GM18498 (cell line): Measurements from ENCODE around the gene COL20A1.

Experiments used
- ATAC-seq: cut with Tn5 transposase; IDR thresholded peaks from one replicate; pipeline ENCODE4 v1.9.1; 2021; ENCODE audit warnings: mild to moderate bottlenecking, moderate library complexity; ENCODE audit not compliant: unreplicated experiment

Gene COL20A1

GRCh38 chr20:63359164-63359934 is 66.4 kb downstream of the COL20A1 start:
- ATAC-seq = no peak

- ATAC-seq = no peak
These were observed 67.2 kb downstream of the COL20A1 start for GRCh38 chr20:63359937-63360849.

DNA sequence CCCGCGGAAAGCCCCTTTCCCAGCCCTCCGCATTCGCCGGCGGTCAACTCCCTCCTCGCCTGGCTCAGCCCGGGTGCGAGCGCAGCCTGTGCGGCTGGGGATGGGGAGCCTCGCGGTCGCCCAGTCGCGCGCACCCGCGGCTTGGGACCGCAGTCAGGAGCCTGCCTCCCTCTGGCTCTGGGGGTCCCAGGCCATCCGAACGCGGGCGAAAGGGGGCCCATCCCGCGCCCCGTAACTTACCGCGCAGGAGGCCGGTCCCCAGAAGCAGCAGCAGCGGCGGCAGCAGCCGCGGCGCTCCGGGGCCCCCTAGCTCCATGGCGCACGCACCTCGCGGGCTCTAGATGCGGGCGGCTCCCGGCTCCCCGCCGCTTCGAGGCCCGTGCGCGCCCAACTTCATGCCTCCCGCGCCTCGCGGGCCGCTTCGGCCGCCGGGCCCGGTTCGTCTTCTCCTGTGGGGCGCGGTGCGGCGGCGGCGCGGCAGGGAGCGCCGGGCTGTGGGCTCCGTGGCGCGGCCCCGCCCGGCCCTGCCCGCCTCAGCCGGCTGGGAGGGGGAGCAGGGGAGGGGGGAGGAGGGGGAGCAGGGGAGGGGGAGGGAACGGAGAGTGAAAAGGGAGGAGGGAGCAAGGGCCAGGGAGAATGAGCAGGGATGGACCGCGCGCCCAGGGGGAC is 68.0 kb downstream of the COL20A1 start, which contains the start of gene CHRNA4:
Gene CHRNA4, minus strand, starts transcription at position 500 of the 669 bp plus-strand sequence. Its CDS starts 184 bp downstream, at position 316.
- no peak for ATAC-seq

DNA sequence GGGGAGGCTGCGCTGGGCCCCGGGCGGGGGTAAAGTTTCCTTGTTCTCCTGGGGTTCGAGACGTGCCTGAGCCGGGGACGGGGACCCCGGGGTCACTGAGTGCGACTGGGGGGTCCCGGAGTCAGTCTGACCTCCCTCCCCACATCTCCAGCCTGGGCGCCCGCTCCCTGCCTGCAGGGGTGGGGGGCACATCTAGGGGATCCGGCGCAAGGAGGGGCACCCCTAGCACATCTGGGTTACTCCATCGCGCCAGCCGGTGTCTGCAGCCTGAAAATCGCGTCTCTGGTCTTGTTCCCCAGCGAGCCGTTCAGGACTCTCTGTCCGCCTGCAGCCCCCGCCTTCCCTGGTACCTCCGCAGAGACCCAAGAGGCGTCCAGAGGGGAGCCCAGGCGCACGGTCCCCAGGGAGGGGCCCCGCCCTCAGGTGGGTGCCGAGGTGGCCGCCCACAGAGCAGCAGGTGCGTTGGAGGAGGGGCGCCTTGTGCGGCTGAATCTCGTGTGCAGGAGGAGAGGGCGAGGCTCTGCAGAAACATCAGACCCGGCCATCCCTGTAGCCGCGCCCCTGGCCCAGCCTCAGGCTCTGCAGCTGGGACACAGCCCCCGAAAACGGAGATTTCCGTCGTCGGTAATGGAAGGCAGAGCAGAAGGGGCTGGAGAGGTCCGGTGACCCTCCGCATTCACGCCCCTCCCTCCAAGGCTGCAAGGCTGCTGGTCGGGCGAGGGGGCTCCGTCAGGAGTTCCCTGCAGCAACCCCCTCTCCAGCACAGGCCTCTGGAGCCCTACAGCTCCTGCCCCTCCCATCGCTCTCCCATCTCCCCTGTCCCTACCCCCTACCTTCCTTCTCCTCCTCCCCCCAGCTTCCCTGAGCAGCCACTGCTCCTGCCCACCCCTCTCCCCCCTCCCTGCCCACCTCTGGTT is 68.8 kb downstream of the COL20A1 start:
- no peak for ATAC-seq

GRCh38 chr20:63362436-63363009 is 69.5 kb downstream of the COL20A1 start:
- no peak for ATAC-seq

- ATAC-seq = no peak
These were observed 70.3 kb downstream of the COL20A1 start for GRCh38 chr20:63363013-63363957.

DNA sequence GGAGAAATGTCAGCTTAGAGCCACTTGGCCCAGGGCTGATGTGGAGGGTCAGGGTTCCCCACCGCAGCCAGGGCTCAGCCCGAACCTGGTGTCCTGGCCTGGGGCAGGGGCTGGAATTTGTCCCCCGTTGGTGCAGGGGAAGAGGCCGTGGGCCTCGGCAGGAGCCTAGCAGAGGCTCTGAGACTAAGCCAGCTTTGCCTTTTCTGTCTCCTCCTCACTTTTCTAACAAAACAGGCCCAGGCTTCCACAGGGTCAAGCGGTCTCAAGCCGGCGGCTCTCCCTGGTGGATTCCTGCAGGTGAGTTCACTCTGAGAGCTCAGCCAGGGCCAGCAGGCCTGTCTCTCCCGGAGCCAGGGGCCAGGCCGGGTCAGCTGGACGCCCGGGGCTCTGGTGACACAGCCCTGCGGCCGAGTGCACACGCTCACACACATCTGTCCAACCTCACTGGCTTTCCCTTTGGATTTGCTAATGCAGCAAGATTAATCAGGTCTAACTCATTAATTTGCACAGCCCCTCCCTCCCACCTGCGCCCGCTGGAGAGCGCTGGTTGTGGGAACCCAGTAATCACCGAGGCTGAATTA is 71.1 kb downstream of the COL20A1 start:
- ATAC-seq = no peak

GRCh38 chr20:63364801-63365585 is 72.0 kb downstream of the COL20A1 start:
- ATAC-seq = no peak

DNA sequence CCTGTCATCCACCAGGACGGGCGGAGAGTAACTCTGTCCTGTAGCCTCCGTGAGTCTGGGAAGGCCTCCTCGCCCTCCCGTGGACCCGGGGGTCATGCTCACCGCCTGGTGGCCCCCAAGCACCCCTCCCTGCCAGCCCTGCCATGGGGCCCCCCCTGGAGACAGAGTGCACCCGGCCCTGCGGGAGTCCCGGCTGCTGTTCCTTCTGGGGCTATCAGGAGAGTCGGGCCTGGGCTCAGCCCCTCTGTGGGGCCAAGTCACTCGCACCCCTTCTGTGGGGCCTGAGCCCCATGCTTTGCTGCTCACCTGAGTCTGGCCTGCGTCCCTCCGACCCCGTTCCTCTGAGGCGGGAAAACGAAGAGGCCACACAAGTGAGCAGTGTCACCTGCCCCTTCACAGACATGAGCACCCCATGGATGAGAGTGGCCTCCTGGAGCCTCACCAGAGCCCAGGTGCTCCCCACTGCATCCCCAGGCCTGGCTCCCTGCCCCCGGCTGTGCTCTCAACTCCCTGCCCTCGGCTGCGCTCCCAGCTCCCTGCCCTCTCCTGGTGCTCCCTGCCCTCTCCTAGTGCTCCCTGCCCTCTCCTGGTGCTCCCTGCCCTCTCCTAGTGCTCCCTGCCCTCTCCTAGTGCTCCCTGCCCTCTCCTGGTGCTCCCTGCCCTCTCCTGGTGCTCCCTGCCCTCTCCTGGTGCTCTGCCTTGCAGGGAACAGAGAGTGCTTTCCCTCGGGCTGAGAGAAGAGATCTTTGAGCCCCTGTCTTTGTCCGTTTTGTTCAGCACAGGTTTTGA is 72.8 kb downstream of the COL20A1 start:
- no peak for ATAC-seq

GRCh38 chr20:63366390-63367365 is 73.7 kb downstream of the COL20A1 start:
- no peak for ATAC-seq

DNA sequence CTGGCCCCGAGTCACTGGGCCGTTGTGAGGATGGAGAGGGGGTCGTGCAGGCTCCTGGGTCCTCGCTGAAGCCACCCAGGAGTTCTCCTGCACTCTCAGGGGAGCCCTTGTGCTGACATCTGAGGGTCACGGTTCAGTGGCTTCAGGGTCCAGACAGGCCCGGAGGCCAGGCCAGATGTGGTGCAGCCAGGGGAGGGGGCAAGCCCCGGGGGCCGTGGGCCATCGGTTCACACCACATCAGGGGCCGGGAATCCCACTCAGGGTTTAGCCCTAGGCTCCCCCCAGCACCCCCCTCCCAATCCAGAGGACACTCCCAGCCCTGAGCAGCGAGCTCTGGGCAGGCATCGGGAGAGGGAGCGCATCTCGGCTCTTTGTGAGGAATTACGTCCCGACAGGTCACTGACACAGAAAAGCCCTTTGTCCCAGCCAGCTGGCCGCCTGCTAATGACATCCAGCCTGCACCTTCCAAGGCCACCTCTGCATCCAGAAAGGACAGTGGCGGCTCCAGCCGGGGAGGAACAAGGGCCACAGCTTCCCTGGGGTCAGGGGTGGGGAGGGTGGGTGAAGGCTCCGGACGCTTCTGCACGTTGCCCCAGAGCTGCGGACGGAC is 74.6 kb downstream of the COL20A1 start:
- no peak for ATAC-seq

DNA sequence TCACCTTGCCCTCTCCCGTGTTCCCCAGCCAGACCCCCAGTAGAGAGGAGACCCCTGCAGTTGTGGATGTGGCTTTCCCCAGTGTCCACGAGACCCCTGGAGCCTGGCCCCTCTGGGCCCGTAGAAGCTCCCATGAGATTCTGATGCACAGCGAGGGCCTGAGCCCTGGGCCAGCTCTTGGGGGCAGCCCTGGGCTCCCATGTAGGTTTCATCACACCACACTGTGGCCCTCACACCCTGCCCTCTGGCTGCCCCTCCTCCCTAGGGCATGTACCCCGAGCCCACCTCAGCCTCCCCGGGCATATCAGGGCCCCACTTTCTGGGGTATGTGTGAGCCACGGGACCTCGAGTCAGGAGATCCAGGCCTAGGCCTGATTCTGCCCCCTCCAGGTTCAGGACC is 75.2 kb downstream of the COL20A1 start:
- ATAC-seq = no peak

DNA sequence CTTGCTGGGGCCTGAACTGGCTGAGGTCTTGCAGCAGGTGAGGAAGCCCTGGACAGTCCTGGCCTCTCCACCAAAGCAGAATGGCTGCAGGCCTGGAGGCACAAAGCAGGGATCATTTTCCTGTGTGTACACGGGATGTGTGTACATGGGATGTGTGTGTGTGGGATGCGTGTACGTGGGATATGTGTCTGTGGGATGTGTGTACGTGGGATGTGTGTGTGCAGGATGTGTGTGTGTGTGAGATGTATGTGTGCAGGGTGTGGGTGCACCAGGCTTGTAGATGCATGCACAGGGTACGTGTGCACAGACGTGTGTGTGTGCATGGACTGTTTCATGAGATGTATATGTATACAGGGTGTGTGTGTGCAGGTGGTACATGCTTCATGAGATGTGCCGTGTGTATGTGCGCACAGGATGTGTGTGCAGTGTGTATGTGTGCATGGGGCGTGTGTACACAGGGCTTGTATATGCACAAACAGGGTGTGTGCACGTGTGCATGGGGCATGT is 76.1 kb downstream of the COL20A1 start:
- no peak for ATAC-seq

GRCh38 chr20:63369724-63370617 is 77.0 kb downstream of the COL20A1 start:
- ATAC-seq = no peak
